ENCODE results near the gene ANKRD63.

ANKRD63 gene

GRCh38 chr15:40306371-40306770 lies 23.5 kb upstream of the ANKRD63 start:
- peak overlapping the region; percentile 58 for H3K4me3 ChIP-seq (ENCODE audit: low read depth, low read length)
- TF ChIP-seq POLR2A (IDR thresholded peaks at IDR 0.05; ENCODE audit: extremely low read depth, insufficient read length) (no peak), MYC (IDR thresholded peaks at IDR 0.05; ENCODE audit: low read depth, low read length) (no peak), CTCF (IDR thresholded peaks at IDR 0.05; ENCODE audit: low read depth, low read length) (no peak), MAX (IDR thresholded peaks at IDR 0.05; ENCODE audit: low read depth, low read length) (no peak)
- no peak for DNase-seq (ENCODE audit: low read depth)

- DNase-seq (ENCODE audit: low read depth): no peak
- TF ChIP-seq MAX (IDR thresholded peaks at IDR 0.05; ENCODE audit: low read depth, low read length) (no peak), CTCF (IDR thresholded peaks at IDR 0.05; ENCODE audit: low read depth, low read length) (no peak), POLR2A (IDR thresholded peaks at IDR 0.05; ENCODE audit: extremely low read depth, insufficient read length) (no peak), MYC (IDR thresholded peaks at IDR 0.05; ENCODE audit: low read depth, low read length) (no peak)
These were observed 22.4 kb upstream of the ANKRD63 start for GRCh38 chr15:40305281-40305680.

GRCh38 chr15:40303576-40303975 lies 20.7 kb upstream of the ANKRD63 start:
- TF ChIP-seq POLR2A (IDR thresholded peaks at IDR 0.05; ENCODE audit: extremely low read depth, insufficient read length) (no peak), MAX (IDR thresholded peaks at IDR 0.05; ENCODE audit: low read depth, low read length) (no peak), CTCF (IDR thresholded peaks at IDR 0.05; ENCODE audit: low read depth, low read length) (no peak), MYC (IDR thresholded peaks at IDR 0.05; ENCODE audit: low read depth, low read length) (no peak)
- no peak overlapping the region for H3K4me3 ChIP-seq (ENCODE audit: low read depth, low read length)
- no peak for DNase-seq (ENCODE audit: low read depth)

More at GRCh38 chr15:40305281-40305680, 22.4 kb upstream of the ANKRD63 start:
- H3K4me3 ChIP-seq (ENCODE audit: low read depth, low read length): no peak overlapping the region

GRCh38 chr15:40302981-40303380 lies 20.1 kb upstream of the ANKRD63 start:
- TF ChIP-seq MYC (IDR thresholded peaks at IDR 0.05; ENCODE audit: low read depth, low read length) (no peak), CTCF (IDR thresholded peaks at IDR 0.05; ENCODE audit: low read depth, low read length) (no peak), MAX (IDR thresholded peaks at IDR 0.05; ENCODE audit: low read depth, low read length) (no peak), POLR2A (IDR thresholded peaks at IDR 0.05; ENCODE audit: extremely low read depth, insufficient read length) (no peak)
- no peak overlapping the region for H3K4me3 ChIP-seq (ENCODE audit: low read depth, low read length)
- DNase-seq (ENCODE audit: low read depth): no peak

GRCh38 chr15:40302288-40302886 lies 19.5 kb upstream of the ANKRD63 start:
- H3K4me3 ChIP-seq (ENCODE audit: low read depth, low read length): no peak overlapping the region
- TF ChIP-seq CTCF (IDR thresholded peaks at IDR 0.05; ENCODE audit: low read depth, low read length) (no peak), POLR2A (IDR thresholded peaks at IDR 0.05; ENCODE audit: extremely low read depth, insufficient read length) (no peak), MYC (IDR thresholded peaks at IDR 0.05; ENCODE audit: low read depth, low read length) (no peak), MAX (IDR thresholded peaks at IDR 0.05; ENCODE audit: low read depth, low read length) (no peak)
- DNase-seq (ENCODE audit: low read depth): no peak

All from NB4 (cell line).